NCI-H2196 treated with DMSO at 0.1 percent for 48 hours (cell line): Measurements from ENCODE around the gene ZWINT.
A peak's percentile ranks its signal among the peaks of the same experiment; 100 is the strongest.

Source experiments
- DNase-seq: peaks from one replicate; lab custom pipeline; 2025; ENCODE audit not compliant: unreplicated experiment; lab: John Stamatoyannopoulos, UW

The ZWINT gene

GRCh38 chr10:56360967-56361612 is at the start of gene ZWINT:
ZWINT (minus strand) TSS chr10:56361259; CDS start chr10:56361236, 23 bp downstream.
- peak; percentile 76 for DNase-seq

- no peak for DNase-seq
These were observed 22.7 kb upstream of the ZWINT start for GRCh38 chr10:56383806-56384205.

GRCh38 chr10:56370217-56371113 is 9.4 kb upstream of the ZWINT start:
- DNase-seq: no peak

GRCh38 chr10:56360583-56360966 is 484 bp downstream of the ZWINT start:
- DNase-seq: no peak

- no peak for DNase-seq
These were observed 1.2 kb downstream of the ZWINT start for GRCh38 chr10:56359837-56360236.

- DNase-seq: no peak
These were observed 4.0 kb downstream of the ZWINT start for GRCh38 chr10:56357018-56357417.

- DNase-seq: no peak
These were observed 9.0 kb downstream of the ZWINT start for GRCh38 chr10:56351909-56352630.

GRCh38 chr10:56349611-56350010 is 11.4 kb downstream of the ZWINT start:
- DNase-seq: no peak

GRCh38 chr10:56348101-56348500 is 13.0 kb downstream of the ZWINT start:
- no peak for DNase-seq

- no peak for DNase-seq
These were observed 14.1 kb downstream of the ZWINT start for GRCh38 chr10:56346845-56347415.

GRCh38 chr10:56341612-56342011 is 19.4 kb downstream of the ZWINT start:
- DNase-seq: no peak

- DNase-seq: no peak
These were observed 31.1 kb downstream of the ZWINT start for GRCh38 chr10:56329961-56330360.

GRCh38 chr10:56327118-56327517 is 33.9 kb downstream of the ZWINT start:
- no peak for DNase-seq

- DNase-seq: no peak
These were observed 41.7 kb downstream of the ZWINT start for GRCh38 chr10:56319386-56319785.

GRCh38 chr10:56318816-56319215 is 42.2 kb downstream of the ZWINT start:
- no peak for DNase-seq

- peak; percentile 1 for DNase-seq
These were observed 43.5 kb downstream of the ZWINT start for GRCh38 chr10:56317603-56318002.

GRCh38 chr10:56316603-56317002 is 44.5 kb downstream of the ZWINT start:
- DNase-seq: no peak
